Activated T-helper 17 cell treated with anti-CD3 and anti-CD28 coated beads, Interleukin-2, amount 50 U/mL, for 72 hours (primary cell): ENCODE measurements around the gene TMEM8B. TPM values are rescaled to one million over a fixed set of nuclear protein-coding genes. Genes with fewer than 3 reads are reported as not detected.
A peak's percentile ranks its signal among the peaks of the same experiment; 100 is the strongest.

Experiments used
- ATAC-seq: fragments of 150-1000 bp; cut with Tn5 transposase; replicated peaks from 2 replicates; pipeline ENCODE4 v1.10.0; 2021; ENCODE audit warnings: mild to moderate bottlenecking, moderate library complexity
- H3K27ac Mint-ChIP-seq: one replicate; pipeline ENCODE4 v1.8.0; 2022; ENCODE audit warnings: mixed read lengths
- H3K27me3 Mint-ChIP-seq: one replicate; pipeline ENCODE4 v1.8.0; 2022; ENCODE audit warnings: mixed read lengths
- H3K36me3 Mint-ChIP-seq: one replicate; pipeline ENCODE4 v1.8.0; 2022; ENCODE audit warnings: low read depth, mild to moderate bottlenecking, mixed read lengths
- H3K4me1 Mint-ChIP-seq: one replicate; pipeline ENCODE4 v1.8.0; 2022; ENCODE audit warnings: mixed read lengths
- H3K4me3 Mint-ChIP-seq: one replicate; pipeline ENCODE4 v1.8.0; 2022; ENCODE audit warnings: mild to moderate bottlenecking, mixed read lengths
- H3K9me3 Mint-ChIP-seq: one replicate; pipeline ENCODE4 v1.8.0; 2022; ENCODE audit warnings: mixed read lengths
- total RNA-seq, 2 donors: library from RNA; stranded (reverse); gene quantifications; one replicate each; pipeline ENCODE4 v1.2.3, GENCODE V29; 2022

Gene TMEM8B
- total RNA-seq = 1 to 10 TPM; 2.4 to 6.8 TPM

- Mint-ChIP-seq H3K36me3 (no peaks in the 10 kb centered on the region), H3K27me3 (no peaks in the 10 kb centered on the region), H3K9me3 (no peaks in the 10 kb centered on the region), H3K27ac (peak within 1 kb of the TSS; percentile 96), H3K4me1 (peaks cover 17% of the 10 kb centered on the region), H3K4me3 (peak within 1 kb of the TSS; percentile 96)
- ATAC-seq = peak; percentile 96
Observed at GRCh38 chr9:35829084-35829763, at the start of gene TMEM8B. Gene TMEM8B, plus strand, starts transcription at chr9:35829228. Its CDS starts 220 bp downstream, at chr9:35829448.

GRCh38 chr9:35781066-35781465 lies 48.0 kb upstream of the TMEM8B start:
- no peak for ATAC-seq
- peak overlapping the region; percentile 6 for H3K27ac Mint-ChIP-seq
- H3K4me1 Mint-ChIP-seq = peaks cover 6% of the 10 kb centered on the region
- H3K4me3 Mint-ChIP-seq = no peak overlapping the region
- H3K36me3 Mint-ChIP-seq = peaks cover 42% of the 10 kb centered on the region
- H3K9me3 Mint-ChIP-seq = no peaks in the 10 kb centered on the region
- H3K27me3 Mint-ChIP-seq = no peaks in the 10 kb centered on the region

GRCh38 chr9:35783418-35783817 lies 45.6 kb upstream of the TMEM8B start:
- no peak for ATAC-seq
- Mint-ChIP-seq H3K4me3 (no peak overlapping the region), H3K36me3 (peaks cover 55% of the 10 kb centered on the region), H3K9me3 (no peaks in the 10 kb centered on the region), H3K27me3 (no peaks in the 10 kb centered on the region), H3K27ac (no peak overlapping the region), H3K4me1 (peaks cover 6% of the 10 kb centered on the region)

GRCh38 chr9:35789541-35789940 lies 39.5 kb upstream of the TMEM8B start:
- H3K27ac Mint-ChIP-seq = no peak overlapping the region
- ATAC-seq = no peak
- H3K9me3 Mint-ChIP-seq = no peaks in the 10 kb centered on the region
- H3K4me3 Mint-ChIP-seq = no peak overlapping the region
- H3K27me3 Mint-ChIP-seq = no peaks in the 10 kb centered on the region
- H3K4me1 Mint-ChIP-seq = peaks cover 15% of the 10 kb centered on the region
- H3K36me3 Mint-ChIP-seq = peaks cover 42% of the 10 kb centered on the region

- Mint-ChIP-seq H3K4me1 (peaks cover 16% of the 10 kb centered on the region), H3K27me3 (no peaks in the 10 kb centered on the region), H3K4me3 (no peak overlapping the region), H3K9me3 (no peaks in the 10 kb centered on the region), H3K36me3 (peaks cover 42% of the 10 kb centered on the region), H3K27ac (no peak overlapping the region)
- peak; percentile 17 for ATAC-seq
Observed at GRCh38 chr9:35790025-35790384, 39.0 kb upstream of the TMEM8B start.

GRCh38 chr9:35790385-35791296 lies 38.4 kb upstream of the TMEM8B start:
- H3K4me3 Mint-ChIP-seq = no peak overlapping the region
- H3K27me3 Mint-ChIP-seq = no peaks in the 10 kb centered on the region
- H3K27ac Mint-ChIP-seq = peak overlapping the region; percentile 25
- peaks cover 14% of the 10 kb centered on the region for H3K4me1 Mint-ChIP-seq
- no peaks in the 10 kb centered on the region for H3K9me3 Mint-ChIP-seq
- ATAC-seq = peak; percentile 88
- peaks cover 39% of the 10 kb centered on the region for H3K36me3 Mint-ChIP-seq

GRCh38 chr9:35791297-35791921 lies 37.6 kb upstream of the TMEM8B start, which contains the start of gene NPR2:
Gene NPR2, plus strand, starts transcription at chr9:35791591. Its CDS starts 818 bp downstream, at chr9:35792409.
- Mint-ChIP-seq H3K4me1 (peaks cover 10% of the 10 kb centered on the region), H3K27me3 (no peaks in the 10 kb centered on the region), H3K36me3 (peaks cover 31% of the 10 kb centered on the region), H3K9me3 (no peaks in the 10 kb centered on the region), H3K27ac (peak within 1 kb of the TSS; percentile 25), H3K4me3 (no peak within 1 kb of the TSS)
- no peak for ATAC-seq

- peaks cover 10% of the 10 kb centered on the region for H3K4me1 Mint-ChIP-seq
- no peaks in the 10 kb centered on the region for H3K9me3 Mint-ChIP-seq
- no peak overlapping the region for H3K4me3 Mint-ChIP-seq
- H3K27me3 Mint-ChIP-seq = no peaks in the 10 kb centered on the region
- H3K27ac Mint-ChIP-seq = no peak overlapping the region
- no peak for ATAC-seq
- peaks cover 24% of the 10 kb centered on the region for H3K36me3 Mint-ChIP-seq
Observed at GRCh38 chr9:35792024-35792813, 36.8 kb upstream of the TMEM8B start.

- Mint-ChIP-seq H3K4me1 (peaks cover 13% of the 10 kb centered on the region), H3K27ac (peak overlapping the region; percentile 15), H3K36me3 (peaks cover 18% of the 10 kb centered on the region), H3K9me3 (no peaks in the 10 kb centered on the region), H3K4me3 (no peak overlapping the region), H3K27me3 (no peaks in the 10 kb centered on the region)
- ATAC-seq = no peak
Observed at GRCh38 chr9:35792826-35793225, 36.2 kb upstream of the TMEM8B start.

GRCh38 chr9:35793461-35793860 lies 35.6 kb upstream of the TMEM8B start:
- H3K9me3 Mint-ChIP-seq = no peaks in the 10 kb centered on the region
- ATAC-seq = no peak
- H3K27ac Mint-ChIP-seq = peak overlapping the region; percentile 15
- H3K36me3 Mint-ChIP-seq = peaks cover 14% of the 10 kb centered on the region
- H3K4me3 Mint-ChIP-seq = no peak overlapping the region
- no peaks in the 10 kb centered on the region for H3K27me3 Mint-ChIP-seq
- peaks cover 15% of the 10 kb centered on the region for H3K4me1 Mint-ChIP-seq

GRCh38 chr9:35795695-35796094 lies 33.3 kb upstream of the TMEM8B start:
- H3K4me3 Mint-ChIP-seq = no peak overlapping the region
- ATAC-seq = no peak
- peaks cover 26% of the 10 kb centered on the region for H3K36me3 Mint-ChIP-seq
- H3K27ac Mint-ChIP-seq = peak overlapping the region; percentile 23
- H3K4me1 Mint-ChIP-seq = peaks cover 21% of the 10 kb centered on the region
- H3K9me3 Mint-ChIP-seq = no peaks in the 10 kb centered on the region
- H3K27me3 Mint-ChIP-seq = no peaks in the 10 kb centered on the region

- Mint-ChIP-seq H3K4me3 (no peak overlapping the region), H3K4me1 (peaks cover 21% of the 10 kb centered on the region), H3K27ac (peak overlapping the region; percentile 90), H3K27me3 (no peaks in the 10 kb centered on the region), H3K9me3 (no peaks in the 10 kb centered on the region), H3K36me3 (peaks cover 43% of the 10 kb centered on the region)
- ATAC-seq = no peak
Observed at GRCh38 chr9:35797311-35798109, 31.5 kb upstream of the TMEM8B start.

- peak; percentile 99 for ATAC-seq
- H3K4me3 Mint-ChIP-seq = peak overlapping the region; percentile 13
- H3K27me3 Mint-ChIP-seq = no peaks in the 10 kb centered on the region
- H3K9me3 Mint-ChIP-seq = no peaks in the 10 kb centered on the region
- peaks cover 48% of the 10 kb centered on the region for H3K36me3 Mint-ChIP-seq
- peaks cover 15% of the 10 kb centered on the region for H3K4me1 Mint-ChIP-seq
- peak overlapping the region; percentile 90 for H3K27ac Mint-ChIP-seq
Observed at GRCh38 chr9:35798658-35799374, 30.2 kb upstream of the TMEM8B start.
